HG03520 (cell line): ENCODE measurements around the gene TMEM132A.

Experiments
- ATAC-seq: cut with Tn5 transposase; IDR thresholded peaks from one replicate; pipeline ENCODE4 v1.9.1; 2021; ENCODE audit warnings: mild to moderate bottlenecking, moderate library complexity; ENCODE audit not compliant: unreplicated experiment

The TMEM132A gene

GRCh38 chr11:60936467-60937143 is 12.3 kb downstream of the TMEM132A start:
- no peak for ATAC-seq

GRCh38 chr11:60937144-60937527 is 12.9 kb downstream of the TMEM132A start:
- no peak for ATAC-seq

- no peak for ATAC-seq
These were observed 13.6 kb downstream of the TMEM132A start for GRCh38 chr11:60937811-60938210.

GRCh38 chr11:60938500-60938899 is 14.2 kb downstream of the TMEM132A start:
- ATAC-seq = no peak

GRCh38 chr11:60939301-60939700 is 15.0 kb downstream of the TMEM132A start:
- ATAC-seq = no peak

- no peak for ATAC-seq
These were observed 15.6 kb downstream of the TMEM132A start for GRCh38 chr11:60939855-60940254.

GRCh38 chr11:60941371-60942119 is 17.3 kb downstream of the TMEM132A start:
- no peak for ATAC-seq

- ATAC-seq = no peak
These were observed 18.0 kb downstream of the TMEM132A start for GRCh38 chr11:60942219-60942618.

GRCh38 chr11:60942970-60943565 is 18.8 kb downstream of the TMEM132A start:
- no peak for ATAC-seq

GRCh38 chr11:60944490-60945294 is 20.4 kb downstream of the TMEM132A start:
- no peak for ATAC-seq

GRCh38 chr11:60945295-60945667 is 21.0 kb downstream of the TMEM132A start:
- ATAC-seq = no peak

GRCh38 chr11:60946601-60947264 is 22.5 kb downstream of the TMEM132A start:
- ATAC-seq = no peak

GRCh38 chr11:60947700-60948099 is 23.4 kb downstream of the TMEM132A start:
- no peak for ATAC-seq

- ATAC-seq = no peak
These were observed 24.0 kb downstream of the TMEM132A start for GRCh38 chr11:60948250-60948649.

- no peak for ATAC-seq
These were observed 25.8 kb downstream of the TMEM132A start for GRCh38 chr11:60950024-60950423.

- no peak for ATAC-seq
These were observed 26.8 kb downstream of the TMEM132A start for GRCh38 chr11:60950933-60951605.

GRCh38 chr11:60951606-60951903 is 27.3 kb downstream of the TMEM132A start:
- ATAC-seq = no peak

GRCh38 chr11:60951904-60952741 is 27.9 kb downstream of the TMEM132A start, which contains the start of gene SLC15A3:
Gene SLC15A3 (minus strand): TSS chr11:60952176. CDS start chr11:60951551, 625 bp downstream.
- peak; percentile 60 for ATAC-seq

GRCh38 chr11:60952742-60953170 is 28.5 kb downstream of the TMEM132A start:
- ATAC-seq = peak; percentile 15
